Colonic mucosa (tissue), 4 donors: ENCODE measurements around the gene LAMB4. TPM values are rescaled to one million over a fixed set of nuclear protein-coding genes. Genes with fewer than 3 reads are reported as not detected.

ENCODE experiments used
- DNase-seq: peaks from one replicate; pipeline ENCODE4 v3.0.0-alpha.2; 2020
- H3K27ac ChIP-seq: fragments of 200-600 bp; one replicate; pipeline ENCODE4 v1.8.0; 2021
- H3K27me3 ChIP-seq: fragments of 200-600 bp; one replicate; pipeline ENCODE4 v1.8.0; 2021
- H3K36me3 ChIP-seq: fragments of 200-600 bp; one replicate; pipeline ENCODE4 v1.8.0; 2021
- H3K4me1 ChIP-seq: fragments of 200-600 bp; one replicate; pipeline ENCODE4 v1.8.0; 2021; ENCODE audit warnings: mild to moderate bottlenecking
- H3K4me3 ChIP-seq: fragments of 200-600 bp; one replicate; pipeline ENCODE4 v1.8.0; 2021
- H3K9ac ChIP-seq, 2 donors: one replicate each; pipeline ENCODE4 v1.7.0; 2013; ENCODE audit warnings: control low read depth in 2 of 2, low read depth in 2 of 2, low read length in 2 of 2
- H3K9me3 ChIP-seq: fragments of 200-600 bp; one replicate; pipeline ENCODE4 v1.8.0; 2021
- intact Hi-C: fragments of 100-400 bp; cut with DNase I; formaldehyde crosslinking; loops from one replicate; pipeline ENCODE4 v1.14.1; 2022
- total RNA-seq, 2 donors: library from RNA; stranded (reverse); fragmentation: NEBNext Ultra II Directional in 1 of 2; extraction: Animal tissue kit (Norgen Biotek cat#: 25700) in 1 of 2; gene quantifications; one replicate each; pipeline ENCODE4 v1.2.1, GENCODE V29; 2021
- TF ChIP-seq, protein P1 (sequence below): fragments of 200-600 bp; IDR thresholded peaks from one replicate; pipeline ENCODE4 v1.8.0; 2022; ENCODE audit warnings: antibody characterized with exemption, mild to moderate bottlenecking
- donor health status: healthy.
- donor health status: DM: no; HTN: no; CAD: no.
- donor health status: DM: no; HTN: no; CAD: no.

Gene LAMB4
- total RNA-seq, 2 donors from 2014 or later, result 0.27 TPM; not detected in 1

DNA sequence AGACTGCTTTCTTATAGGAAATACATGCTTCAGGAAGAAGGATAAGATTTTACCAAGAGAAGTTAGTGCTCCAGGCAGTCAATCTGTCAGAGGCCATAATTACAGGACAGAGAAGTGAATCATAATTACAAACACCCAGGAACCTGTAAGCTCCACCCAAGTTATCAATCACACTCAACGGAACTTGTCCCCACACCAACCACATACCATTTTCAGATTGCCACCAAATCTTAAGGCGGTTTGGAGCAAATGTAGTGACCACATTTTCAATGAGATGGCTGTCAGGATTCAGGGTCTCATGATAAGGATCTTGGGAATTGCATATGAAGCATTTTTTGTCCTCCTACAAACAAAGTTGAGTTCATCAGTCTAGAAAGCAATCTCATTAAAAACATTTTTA lies 132.0 kb downstream of the LAMB4 start:
- Histone ChIP-seq H3K9me3 (no peaks in the 10 kb centered on the region), H3K27me3 (no peaks in the 10 kb centered on the region), H3K9ac (no peak overlapping the region), H3K27ac (peak overlapping the region; percentile 61), H3K4me3 (no peak overlapping the region), H3K36me3 (no peaks in the 10 kb centered on the region), H3K4me1 (peaks cover 21% of the 10 kb centered on the region)
- intact Hi-C loops, result loop anchor here (5.0 kb wide), 1 partner anchor 99 kb away; no protein-coding TSS in a partner anchor
- no peak for DNase-seq
- TF ChIP-seq, protein P1, sequence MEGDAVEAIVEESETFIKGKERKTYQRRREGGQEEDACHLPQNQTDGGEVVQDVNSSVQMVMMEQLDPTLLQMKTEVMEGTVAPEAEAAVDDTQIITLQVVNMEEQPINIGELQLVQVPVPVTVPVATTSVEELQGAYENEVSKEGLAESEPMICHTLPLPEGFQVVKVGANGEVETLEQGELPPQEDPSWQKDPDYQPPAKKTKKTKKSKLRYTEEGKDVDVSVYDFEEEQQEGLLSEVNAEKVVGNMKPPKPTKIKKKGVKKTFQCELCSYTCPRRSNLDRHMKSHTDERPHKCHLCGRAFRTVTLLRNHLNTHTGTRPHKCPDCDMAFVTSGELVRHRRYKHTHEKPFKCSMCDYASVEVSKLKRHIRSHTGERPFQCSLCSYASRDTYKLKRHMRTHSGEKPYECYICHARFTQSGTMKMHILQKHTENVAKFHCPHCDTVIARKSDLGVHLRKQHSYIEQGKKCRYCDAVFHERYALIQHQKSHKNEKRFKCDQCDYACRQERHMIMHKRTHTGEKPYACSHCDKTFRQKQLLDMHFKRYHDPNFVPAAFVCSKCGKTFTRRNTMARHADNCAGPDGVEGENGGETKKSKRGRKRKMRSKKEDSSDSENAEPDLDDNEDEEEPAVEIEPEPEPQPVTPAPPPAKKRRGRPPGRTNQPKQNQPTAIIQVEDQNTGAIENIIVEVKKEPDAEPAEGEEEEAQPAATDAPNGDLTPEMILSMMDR, result no peak

DNA sequence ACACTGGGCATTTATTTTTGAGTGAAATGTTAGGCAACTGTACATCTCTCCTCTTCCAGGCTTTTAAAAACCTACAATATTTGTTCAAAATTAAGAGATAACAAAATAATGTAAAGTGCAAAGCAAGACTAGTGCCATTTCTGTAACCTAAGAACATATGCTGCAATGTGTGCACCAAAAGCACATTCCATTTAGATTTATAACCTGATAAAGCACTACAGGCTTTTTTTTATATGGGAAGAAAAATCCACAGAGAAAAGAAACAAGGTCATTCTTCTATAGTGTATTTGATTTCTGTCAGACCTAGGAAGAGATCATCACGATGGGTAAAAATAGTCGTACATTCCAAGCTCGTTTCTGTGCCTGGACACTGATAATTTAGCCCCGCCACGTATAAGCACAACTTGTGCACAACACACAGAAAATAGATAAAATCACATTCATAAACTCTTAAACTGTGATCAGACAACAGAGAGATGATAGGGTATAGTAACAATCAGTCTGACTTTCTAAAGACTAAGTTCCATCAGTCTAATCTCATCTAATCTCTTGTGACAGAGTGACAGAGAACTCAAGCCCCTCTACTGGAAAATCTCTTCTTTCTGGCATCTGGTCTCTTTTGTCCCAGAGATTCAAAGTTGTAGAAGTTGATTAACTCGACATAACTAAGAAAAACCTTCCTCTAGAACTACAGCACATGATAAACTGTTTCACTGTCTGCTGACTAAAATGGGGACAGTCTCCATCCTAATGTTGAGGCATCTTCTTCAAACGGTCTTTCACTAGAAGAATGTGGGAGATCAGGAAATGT lies 133.9 kb downstream of the LAMB4 start:
- no peak overlapping the region for H3K4me3 ChIP-seq
- TF ChIP-seq, protein P1, result no peak
- peaks cover 21% of the 10 kb centered on the region for H3K4me1 ChIP-seq
- no peak for DNase-seq
- peak overlapping the region; percentile 67 for H3K27ac ChIP-seq
- peak overlapping the region in 1 of 2 donors; percentile 21 for H3K9ac ChIP-seq
- intact Hi-C loops, result loop anchor here (5.0 kb wide), 1 partner anchor 101 kb away; no protein-coding TSS in a partner anchor
- no peaks in the 10 kb centered on the region for H3K36me3 ChIP-seq
- no peaks in the 10 kb centered on the region for H3K27me3 ChIP-seq
- H3K9me3 ChIP-seq, result no peaks in the 10 kb centered on the region

DNA sequence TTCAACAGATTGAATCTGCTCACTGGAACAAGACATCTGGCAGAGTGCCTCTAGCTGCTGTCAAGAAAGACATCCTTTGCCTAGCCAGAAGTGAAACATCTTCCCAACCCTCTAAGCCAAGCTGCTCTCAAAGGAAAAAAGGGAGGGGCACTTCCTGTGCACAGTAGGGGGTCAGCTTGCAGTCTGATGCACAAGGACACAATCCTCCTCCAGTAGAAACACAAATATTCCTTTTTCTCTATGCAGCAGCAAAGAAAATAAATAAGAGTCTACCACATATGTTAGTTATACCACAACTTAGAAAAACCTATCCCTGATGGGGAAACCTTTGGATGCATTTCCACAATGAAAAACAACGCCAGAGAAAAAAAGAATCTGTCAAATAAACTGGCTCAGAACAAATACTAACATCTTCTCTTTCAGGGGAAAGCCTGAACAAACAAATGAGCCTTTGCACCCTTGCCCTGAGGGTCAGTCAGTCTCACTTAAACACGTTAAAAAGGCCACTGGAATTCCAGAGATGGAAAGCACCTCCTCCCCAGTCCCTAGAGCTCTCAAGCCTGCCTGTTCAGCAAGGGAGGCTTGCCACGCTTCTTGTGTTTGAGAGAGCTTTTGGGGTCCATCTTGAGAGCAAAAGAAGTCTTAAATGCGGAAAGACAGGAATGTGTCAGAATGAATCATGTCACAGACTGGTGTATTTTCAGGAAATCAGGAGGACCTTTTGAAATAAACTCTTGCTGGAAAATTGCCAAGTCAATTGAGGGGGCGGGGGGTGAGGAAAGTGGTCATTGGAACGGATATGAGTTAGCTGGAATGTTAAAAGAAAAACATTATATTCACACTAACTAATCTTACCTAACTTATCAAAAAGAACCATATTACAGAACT lies 134.7 kb downstream of the LAMB4 start:
- H3K36me3 ChIP-seq, result no peaks in the 10 kb centered on the region
- H3K27me3 ChIP-seq, result no peaks in the 10 kb centered on the region
- H3K27ac ChIP-seq, result peak overlapping the region; percentile 67
- TF ChIP-seq, protein P1, result no peak
- H3K9ac ChIP-seq, result peak overlapping the region in 1 of 2 donors; percentile 46
- intact Hi-C loops, result loop anchor here (5.0 kb wide), 1 partner anchor 102 kb away; no protein-coding TSS in a partner anchor
- H3K4me3 ChIP-seq, result no peak overlapping the region
- no peak for DNase-seq
- H3K4me1 ChIP-seq, result peaks cover 21% of the 10 kb centered on the region
- no peaks in the 10 kb centered on the region for H3K9me3 ChIP-seq

DNA sequence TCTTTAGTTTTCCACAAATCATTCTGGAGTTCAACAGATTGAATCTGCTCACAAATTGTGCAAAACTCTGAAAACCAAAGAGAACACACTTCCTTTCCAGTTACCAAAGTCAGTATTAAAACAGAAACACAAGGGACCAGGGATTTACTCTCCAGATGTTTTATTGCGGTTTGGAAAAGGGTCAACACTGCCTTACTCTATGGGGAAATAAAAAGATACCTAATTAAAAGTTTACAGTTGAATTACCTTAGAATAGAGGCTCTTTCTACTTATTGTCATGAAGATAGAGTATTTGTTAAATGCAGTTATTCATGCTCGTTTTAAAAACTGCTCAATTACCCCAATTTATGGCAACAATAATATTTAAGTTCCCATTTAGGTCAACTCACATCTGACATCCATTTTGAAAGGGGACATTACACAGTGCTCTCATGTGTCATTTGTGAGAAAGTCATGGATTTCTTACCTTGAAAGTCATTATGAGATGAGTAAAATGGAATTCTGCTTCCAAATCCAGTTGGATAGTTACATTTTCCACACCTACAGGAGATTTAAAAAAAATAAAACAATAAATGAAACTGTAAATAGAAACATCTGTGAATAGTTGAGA lies 135.6 kb downstream of the LAMB4 start:
- Histone ChIP-seq H3K4me1 (peaks cover 21% of the 10 kb centered on the region), H3K27me3 (no peaks in the 10 kb centered on the region), H3K9me3 (no peaks in the 10 kb centered on the region), H3K27ac (peak overlapping the region; percentile 67), H3K9ac (peak overlapping the region in 1 of 2 donors; percentile 32), H3K4me3 (no peak overlapping the region), H3K36me3 (no peaks in the 10 kb centered on the region)
- TF ChIP-seq, protein P1, result no peak
- intact Hi-C loops, result loop anchor here (5.0 kb wide), 1 partner anchor 103 kb away; no protein-coding TSS in a partner anchor
- no peak for DNase-seq

DNA sequence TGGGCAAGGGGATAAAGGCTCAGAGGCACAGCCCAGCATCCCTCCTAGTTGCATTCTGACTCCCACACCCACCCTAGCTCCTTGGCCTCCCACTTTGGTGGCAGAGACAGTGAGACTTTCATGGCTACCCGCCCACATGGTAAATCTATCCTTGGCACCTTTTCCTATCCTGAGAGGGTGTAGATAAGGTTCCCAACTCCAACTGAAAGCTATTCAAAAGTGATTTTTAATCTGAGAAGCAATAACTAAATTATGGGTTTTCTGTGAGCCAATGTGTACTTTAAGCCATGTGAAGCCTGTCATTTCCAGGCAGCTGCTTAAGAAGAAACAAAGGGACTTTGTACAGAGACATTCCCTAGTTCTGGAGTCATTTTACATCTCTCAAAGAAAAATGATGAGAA lies 136.3 kb downstream of the LAMB4 start:
- DNase-seq, result peak; percentile 80
- TF ChIP-seq, protein P1, result no peak
- Histone ChIP-seq H3K27me3 (no peaks in the 10 kb centered on the region), H3K4me3 (no peak overlapping the region), H3K9me3 (no peaks in the 10 kb centered on the region), H3K27ac (peak overlapping the region; percentile 67), H3K36me3 (no peaks in the 10 kb centered on the region), H3K4me1 (peaks cover 21% of the 10 kb centered on the region), H3K9ac (peak overlapping the region in 1 of 2 donors; percentile 39)
- intact Hi-C loops, result no loop called here
